Adipocyte (in vitro differentiated cells): ENCODE results near the gene STOML1.
"Not testable (repeated sequence)": the region's sequence is repeated elsewhere in the genome, so short reads cannot be mapped to it uniquely, and the experiment has no call there.

Experiments used
- DNase-seq: peaks from one replicate; pipeline ENCODE4 v3.0.0-alpha.2; 2015; ENCODE audit warnings: low read depth
- H3K27me3 ChIP-seq: replicated peaks from 2 replicates; pipeline ENCODE4 v1.7.0; 2013; ENCODE audit warnings: mild to moderate bottlenecking, low read length, moderate library complexity; ENCODE audit not compliant: control insufficient read depth, insufficient read depth
- H3K36me3 ChIP-seq: 2 replicates; pipeline ENCODE4 v1.7.0; 2013; ENCODE audit warnings: low read length, mild to moderate bottlenecking, moderate library complexity; ENCODE audit not compliant: control insufficient read depth, insufficient read depth, severe bottlenecking
- H3K4me1 ChIP-seq: 2 replicates; pipeline ENCODE4 v1.7.0; 2013; ENCODE audit warnings: mild to moderate bottlenecking, low read length, moderate library complexity; ENCODE audit not compliant: control insufficient read depth, insufficient read depth
- H3K4me3 ChIP-seq: 2 replicates; pipeline ENCODE4 v1.7.0; 2013; ENCODE audit warnings: mild to moderate bottlenecking, low read length, moderate library complexity
- H3K9ac ChIP-seq: 2 replicates; pipeline ENCODE4 v1.7.0; 2013; ENCODE audit warnings: mild to moderate bottlenecking, low read length, moderate library complexity
- H3K9me3 ChIP-seq: 2 replicates; pipeline ENCODE4 v1.7.0; 2013; ENCODE audit warnings: mild to moderate bottlenecking, low read length, moderate library complexity; ENCODE audit not compliant: control insufficient read depth

Gene STOML1

DNA sequence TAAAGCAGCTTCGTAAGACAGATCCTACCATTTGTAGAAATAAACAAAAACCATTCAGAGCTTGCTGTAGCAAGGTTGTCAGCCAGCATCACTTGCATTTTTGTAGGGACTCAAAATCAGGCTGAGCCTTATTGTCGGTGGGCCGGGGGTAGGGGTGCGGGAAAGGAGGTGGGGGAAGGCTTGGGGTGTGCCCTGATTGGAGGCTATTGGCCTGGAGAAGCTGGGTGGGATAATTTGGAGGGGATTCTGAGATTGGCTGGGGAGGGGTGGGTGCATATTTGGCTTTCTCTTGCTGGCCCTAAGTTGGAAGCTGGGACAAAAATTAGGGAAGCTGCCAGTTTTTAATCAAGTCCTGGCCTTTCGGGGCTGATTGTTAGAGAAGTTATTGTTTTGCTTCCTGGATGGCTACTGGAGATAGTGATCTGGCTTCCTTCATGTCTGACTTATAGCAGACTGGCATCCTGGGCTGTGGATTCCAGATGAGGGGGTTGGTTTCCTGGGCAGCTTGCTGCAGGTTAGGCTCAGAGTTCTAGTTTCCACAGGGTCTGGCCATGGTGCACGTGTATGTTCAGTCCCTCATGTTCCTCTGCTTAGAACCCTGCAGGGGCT is 22.8 kb downstream of the STOML1 start:
- Histone ChIP-seq H3K4me1 (peaks cover 23% of the 10 kb centered on the region), H3K9me3 (no peaks in the 10 kb centered on the region), H3K9ac (no peak overlapping the region), H3K4me3 (no peak overlapping the region), H3K27me3 (no peaks in the 10 kb centered on the region), H3K36me3 (no peaks in the 10 kb centered on the region)
- no peak for DNase-seq

DNA sequence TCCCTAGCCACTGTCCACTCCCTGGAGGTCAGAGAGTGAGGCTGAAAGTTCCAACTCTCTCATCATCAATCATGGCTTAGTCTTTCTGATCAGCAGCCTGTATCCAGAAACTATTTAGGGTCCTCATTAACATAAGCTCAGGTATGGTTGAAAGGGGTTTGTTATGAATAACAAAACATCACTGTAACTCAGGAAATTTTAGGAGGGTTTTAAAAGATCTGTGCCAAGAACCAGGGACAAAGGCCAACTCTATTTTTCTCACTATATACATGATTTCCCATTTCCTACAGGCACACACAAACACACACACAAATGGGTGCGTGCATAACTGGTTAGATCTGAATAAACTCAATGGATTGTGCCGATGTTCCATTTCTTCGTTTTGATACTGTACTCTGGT is 23.6 kb downstream of the STOML1 start:
- Histone ChIP-seq H3K4me3 (no peak overlapping the region), H3K27me3 (no peaks in the 10 kb centered on the region), H3K4me1 (peaks cover 23% of the 10 kb centered on the region), H3K36me3 (no peaks in the 10 kb centered on the region), H3K9ac (no peak overlapping the region), H3K9me3 (no peaks in the 10 kb centered on the region)
- DNase-seq = no peak

DNA sequence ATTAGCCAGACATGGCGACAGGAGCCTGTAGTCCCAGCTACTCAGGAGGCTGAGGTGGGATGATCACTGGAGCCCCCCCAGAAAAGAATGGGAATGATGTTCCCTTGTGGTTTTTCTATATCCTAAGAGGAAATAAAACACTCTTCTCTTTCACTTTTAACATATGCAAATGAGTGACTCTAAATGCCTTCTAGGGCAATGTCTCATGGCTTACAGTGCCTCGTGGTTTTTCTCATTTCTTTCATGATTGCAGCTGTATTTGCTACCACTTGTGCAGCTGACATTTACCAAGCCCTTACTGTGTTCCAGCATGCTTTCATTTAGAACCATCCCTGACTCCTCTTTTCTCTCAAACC is 26.4 kb downstream of the STOML1 start:
- no peaks in the 10 kb centered on the region for H3K9me3 ChIP-seq
- peaks cover 16% of the 10 kb centered on the region for H3K4me1 ChIP-seq
- no peak overlapping the region for H3K9ac ChIP-seq
- peak; percentile 63 for DNase-seq
- no peaks in the 10 kb centered on the region for H3K36me3 ChIP-seq
- H3K27me3 ChIP-seq = no peaks in the 10 kb centered on the region
- H3K4me3 ChIP-seq = no peak overlapping the region

DNA sequence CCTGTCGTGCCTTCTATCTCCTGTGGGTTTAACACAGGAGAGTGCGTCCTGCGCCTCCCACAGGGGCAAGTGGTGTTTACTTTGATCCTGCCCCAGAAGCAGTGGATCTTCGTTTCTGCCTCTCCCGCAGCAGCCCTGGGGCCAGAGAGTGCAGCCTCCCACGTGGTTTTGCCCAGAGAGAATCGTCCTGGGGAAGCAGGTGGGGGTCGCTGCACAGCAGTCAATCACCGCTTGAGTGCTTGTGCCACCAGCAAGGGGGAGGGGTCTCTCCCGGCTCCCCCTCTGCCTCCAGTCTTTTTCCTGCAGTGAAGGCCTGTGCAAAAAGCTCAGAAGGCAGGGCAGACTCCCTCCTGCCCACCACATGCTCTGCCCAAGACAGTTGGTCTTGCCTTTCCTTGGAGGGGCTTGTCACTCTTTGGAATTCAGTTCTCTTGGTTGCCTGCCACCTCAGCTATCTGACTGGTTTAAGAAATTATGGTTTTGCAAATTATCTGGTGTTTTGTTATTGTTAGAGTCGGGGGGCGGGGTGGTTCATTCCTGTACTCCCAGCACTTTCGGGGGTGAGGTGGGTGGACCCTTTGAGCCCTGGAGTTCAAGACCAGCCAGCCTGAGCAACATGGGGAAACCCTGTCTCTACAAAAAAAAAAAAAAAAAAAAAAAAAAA is 26.9 kb downstream of the STOML1 start:
- peaks cover 16% of the 10 kb centered on the region for H3K4me1 ChIP-seq
- no peaks in the 10 kb centered on the region for H3K27me3 ChIP-seq
- H3K36me3 ChIP-seq = no peaks in the 10 kb centered on the region
- no peak overlapping the region for H3K4me3 ChIP-seq
- DNase-seq = no peak
- peak overlapping the region; percentile 1 for H3K9ac ChIP-seq
- H3K9me3 ChIP-seq = no peaks in the 10 kb centered on the region

DNA sequence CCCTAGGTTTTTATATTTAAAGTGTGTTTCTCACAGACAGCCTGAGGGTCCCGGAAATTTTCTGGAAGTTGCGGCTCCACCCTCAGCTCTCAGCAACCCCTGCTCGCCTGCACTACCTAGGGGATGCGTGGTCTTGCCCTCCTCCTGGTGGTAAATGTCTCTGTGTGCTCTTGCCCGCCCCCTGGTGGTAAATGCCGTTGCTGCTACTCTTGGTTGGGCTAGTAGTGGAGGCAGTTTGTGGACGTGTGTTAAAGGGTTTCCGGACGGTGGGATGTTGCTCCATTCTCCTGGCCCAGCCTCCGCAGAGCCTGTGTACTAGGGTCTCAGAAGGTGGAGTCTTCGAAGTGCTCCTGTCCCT is 27.4 kb downstream of the STOML1 start:
- Histone ChIP-seq H3K36me3 (no peaks in the 10 kb centered on the region), H3K4me3 (no peak overlapping the region), H3K4me1 (peaks cover 16% of the 10 kb centered on the region), H3K9me3 (no peaks in the 10 kb centered on the region), H3K9ac (peak overlapping the region; percentile 1), H3K27me3 (no peaks in the 10 kb centered on the region)
- DNase-seq = peak; percentile 86

DNA sequence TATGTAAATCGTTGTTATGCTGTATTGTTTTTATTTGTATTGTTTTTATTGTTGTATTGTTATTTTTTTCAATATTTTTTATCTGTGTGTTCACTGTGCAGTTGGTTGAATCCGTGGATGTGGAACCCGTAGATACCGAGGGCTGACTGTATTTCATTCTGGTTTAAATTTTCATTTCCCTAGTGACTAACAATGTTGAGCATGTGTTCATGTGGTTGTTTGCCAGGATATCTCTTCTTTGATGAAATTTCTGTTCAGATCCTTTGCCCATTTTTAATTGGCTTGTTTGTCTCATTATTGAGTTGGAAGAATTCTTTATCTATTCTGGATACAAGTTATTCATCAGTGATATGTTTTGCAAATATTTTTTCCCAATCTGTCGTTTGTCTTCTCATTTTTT is 29.7 kb downstream of the STOML1 start:
- Histone ChIP-seq H3K9me3 (no peaks in the 10 kb centered on the region), H3K4me3 (no peak overlapping the region), H3K4me1 (peaks cover 21% of the 10 kb centered on the region), H3K9ac (no peak overlapping the region), H3K27me3 (no peaks in the 10 kb centered on the region), H3K36me3 (no peaks in the 10 kb centered on the region)
- no peak for DNase-seq

DNA sequence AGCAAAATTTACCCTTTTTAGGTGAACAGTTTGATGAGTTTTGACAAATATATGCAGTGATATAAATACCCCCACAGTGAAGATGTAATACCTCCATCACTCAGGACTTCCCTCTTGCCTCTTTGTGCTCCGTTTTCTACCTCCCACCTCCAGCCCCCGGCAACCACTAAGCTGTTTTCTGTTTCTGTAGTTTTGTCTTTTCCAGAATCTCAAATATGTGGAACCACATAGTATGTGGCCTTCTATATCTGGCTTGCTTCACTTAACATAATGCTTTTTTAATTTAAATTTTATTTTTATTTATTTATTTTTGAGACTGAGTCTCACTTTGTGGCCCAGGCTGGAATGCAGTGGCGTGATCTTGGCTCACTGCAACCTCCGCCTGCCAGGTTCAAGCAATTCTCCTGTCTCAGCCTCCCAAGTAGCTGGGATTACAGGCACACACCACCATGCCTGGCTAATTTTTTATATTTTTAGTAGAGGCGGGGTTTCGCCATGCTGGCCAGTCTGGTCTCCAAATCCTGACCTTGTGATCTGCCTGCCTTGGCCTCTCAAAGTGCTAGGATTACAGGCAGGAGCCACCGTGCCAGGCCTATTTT is 31.5 kb downstream of the STOML1 start:
- H3K36me3 ChIP-seq, DNase-seq, H3K9me3 ChIP-seq, H3K4me3 ChIP-seq, H3K9ac ChIP-seq, H3K27me3 ChIP-seq: not testable (repeated sequence)
- H3K4me1 ChIP-seq = peaks cover 28% of the 10 kb centered on the region

DNA sequence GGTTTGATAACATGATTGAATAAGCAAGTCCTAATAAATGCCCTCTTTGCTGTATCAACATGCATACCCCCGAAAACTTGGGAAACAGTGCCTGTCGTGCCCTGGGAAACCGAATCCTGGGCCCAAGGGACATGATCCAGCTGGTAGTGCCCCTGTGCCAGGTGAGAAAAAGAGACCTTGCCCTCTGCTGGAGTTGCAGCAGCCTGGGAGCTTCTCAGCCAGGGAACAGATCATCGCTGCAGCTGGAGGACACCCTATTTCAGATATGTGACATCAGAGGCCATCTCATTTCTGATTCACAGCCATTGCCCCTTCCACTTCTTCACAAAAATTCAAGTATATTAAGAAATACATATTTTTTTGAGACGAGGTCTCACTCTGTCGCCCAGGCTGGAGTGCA is 32.3 kb downstream of the STOML1 start:
- H3K4me1 ChIP-seq = peaks cover 21% of the 10 kb centered on the region
- DNase-seq = no peak
- H3K4me3 ChIP-seq = no peak overlapping the region
- no peaks in the 10 kb centered on the region for H3K27me3 ChIP-seq
- no peak overlapping the region for H3K9ac ChIP-seq
- H3K9me3 ChIP-seq = no peaks in the 10 kb centered on the region
- no peaks in the 10 kb centered on the region for H3K36me3 ChIP-seq

DNA sequence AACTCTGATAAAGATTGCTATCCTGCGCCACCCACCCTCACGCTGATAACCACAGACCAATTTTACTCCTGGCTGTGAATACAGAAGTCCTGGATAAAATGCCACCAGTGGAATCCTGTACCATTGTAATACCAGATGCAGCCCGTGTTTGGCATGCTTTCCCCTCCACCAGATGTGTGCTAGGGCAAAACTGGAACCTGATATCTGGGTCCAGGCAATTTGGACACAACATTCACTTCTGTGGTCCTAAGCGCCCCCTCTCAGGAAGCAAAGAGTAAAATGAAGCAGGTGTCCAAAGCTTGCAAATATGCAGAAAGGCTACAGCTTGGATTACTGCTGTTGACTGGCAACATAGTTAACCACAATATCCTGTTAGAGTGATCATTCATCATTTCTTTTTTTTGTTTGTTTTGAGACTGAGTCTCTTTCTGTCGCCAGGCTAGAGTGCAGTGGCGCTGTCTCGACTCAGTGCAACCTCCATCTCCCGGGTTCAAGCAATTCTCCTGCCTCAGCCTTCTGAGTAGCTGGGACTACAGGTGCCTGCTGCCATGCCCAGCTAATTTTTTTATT is 33.0 kb downstream of the STOML1 start:
- peak; percentile 56 for DNase-seq
- no peaks in the 10 kb centered on the region for H3K9me3 ChIP-seq

DNA sequence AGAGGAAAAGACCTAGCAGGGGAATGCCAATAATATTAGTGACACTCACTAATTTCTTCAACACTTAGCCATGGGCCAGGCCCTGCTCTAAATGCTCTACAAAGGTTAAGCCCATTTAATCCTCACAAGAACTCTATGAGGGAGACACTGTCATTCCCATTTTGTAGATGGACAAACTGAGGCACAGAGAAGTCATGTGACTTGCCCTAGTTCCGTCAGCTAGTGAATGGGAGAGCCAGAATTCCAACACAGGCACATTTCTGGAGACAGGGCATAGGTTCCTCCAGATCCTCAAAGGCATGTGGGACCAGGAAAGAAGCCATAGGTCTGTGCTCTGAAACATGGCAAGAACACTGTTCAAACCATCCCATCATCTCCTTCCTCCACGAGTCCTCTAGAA is 34.3 kb downstream of the STOML1 start:
- Histone ChIP-seq H3K9me3 (no peaks in the 10 kb centered on the region), H3K4me1 (peaks cover 28% of the 10 kb centered on the region), H3K9ac (no peak overlapping the region), H3K27me3 (no peaks in the 10 kb centered on the region), H3K4me3 (no peak overlapping the region), H3K36me3 (no peaks in the 10 kb centered on the region)
- no peak for DNase-seq

More for the DNA sequence above, 33.0 kb downstream of the STOML1 start:
- H3K4me3 ChIP-seq = no peak overlapping the region
- H3K27me3 ChIP-seq = no peaks in the 10 kb centered on the region
- H3K36me3 ChIP-seq = no peaks in the 10 kb centered on the region
- H3K4me1 ChIP-seq = peaks cover 21% of the 10 kb centered on the region
- no peak overlapping the region for H3K9ac ChIP-seq

DNA sequence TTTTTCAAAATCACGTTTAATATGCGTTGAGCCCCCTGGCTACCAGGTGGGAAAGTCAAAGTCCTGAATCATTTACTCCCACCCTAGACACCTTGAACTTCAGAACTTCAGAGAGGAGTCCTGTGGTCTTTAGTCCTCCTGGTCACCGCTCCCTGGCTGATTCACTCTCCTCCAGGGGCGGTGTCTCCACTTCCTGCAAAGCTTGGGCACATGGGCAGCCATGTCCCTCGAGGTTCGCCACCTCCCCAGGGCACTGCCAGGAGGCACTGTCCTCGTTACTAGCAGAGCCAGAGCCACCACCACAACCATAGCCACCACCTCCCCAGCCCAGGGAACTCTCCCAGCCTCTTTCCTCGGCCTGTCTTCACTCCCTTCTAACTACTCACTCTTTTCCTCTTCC is 34.8 kb downstream of the STOML1 start:
- DNase-seq = no peak
- no peak overlapping the region for H3K4me3 ChIP-seq
- H3K36me3 ChIP-seq = no peaks in the 10 kb centered on the region
- peaks cover 31% of the 10 kb centered on the region for H3K4me1 ChIP-seq
- H3K9ac ChIP-seq = no peak overlapping the region
- H3K27me3 ChIP-seq = no peaks in the 10 kb centered on the region
- no peaks in the 10 kb centered on the region for H3K9me3 ChIP-seq
